ENCODE data around the gene ALG6.
"Not testable (repeated sequence)": the region's sequence is repeated elsewhere in the genome, so short reads cannot be mapped to it uniquely, and the experiment has no call there.

Gene ALG6

DNA sequence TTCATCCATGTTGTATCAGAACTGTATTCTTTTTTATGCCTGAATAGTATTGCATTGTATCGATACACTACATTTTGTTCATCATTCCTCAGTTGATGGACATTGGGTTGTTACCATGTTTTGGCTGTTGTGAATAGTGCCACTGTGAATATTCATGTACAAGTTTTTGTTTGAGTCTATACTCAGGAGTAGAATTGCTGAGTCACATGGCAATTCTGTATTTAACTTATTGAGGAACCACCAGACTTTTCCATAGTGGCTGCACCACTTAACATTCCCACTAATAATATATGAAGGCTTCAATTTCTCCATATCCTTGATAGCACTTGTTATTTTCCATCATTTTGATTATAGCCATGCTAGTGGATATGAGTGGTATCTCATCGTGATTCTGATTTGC, 56.2 kb downstream of the ALG6 start:
- ATAC-seq = no peak
- no peaks in the 10 kb centered on the region for H3K9me3 Mint-ChIP-seq
- peaks cover 44% of the 10 kb centered on the region for H3K36me3 Mint-ChIP-seq
- H3K27me3 Mint-ChIP-seq = no peaks in the 10 kb centered on the region
- no peak overlapping the region for H3K4me3 Mint-ChIP-seq
- H3K4me1 Mint-ChIP-seq = no peaks in the 10 kb centered on the region
- no peak overlapping the region for H3K27ac Mint-ChIP-seq

DNA sequence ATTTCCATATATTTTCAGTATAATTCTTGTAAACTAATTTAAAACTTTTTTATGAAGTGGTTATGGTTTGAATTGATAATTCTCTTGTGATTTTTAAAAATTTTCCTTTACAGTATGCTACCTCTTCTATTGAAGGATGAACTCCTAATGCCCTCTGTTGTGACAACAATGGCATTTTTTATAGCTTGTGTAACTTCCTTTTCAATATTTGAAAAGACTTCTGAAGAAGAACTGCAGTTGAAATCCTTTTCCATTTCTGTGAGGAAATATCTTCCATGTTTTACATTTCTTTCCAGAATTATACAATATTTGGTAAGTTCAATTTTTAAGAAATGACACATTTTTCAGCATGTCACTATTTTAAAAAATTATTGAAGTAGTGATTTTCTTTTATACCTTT, 61.4 kb downstream of the ALG6 start:
- H3K9me3 Mint-ChIP-seq = peaks cover 5% of the 10 kb centered on the region
- peaks cover 28% of the 10 kb centered on the region for H3K36me3 Mint-ChIP-seq
- H3K4me3 Mint-ChIP-seq = no peak overlapping the region
- no peaks in the 10 kb centered on the region for H3K27me3 Mint-ChIP-seq
- H3K27ac Mint-ChIP-seq = no peak overlapping the region
- no peak for ATAC-seq
- H3K4me1 Mint-ChIP-seq = no peaks in the 10 kb centered on the region

DNA sequence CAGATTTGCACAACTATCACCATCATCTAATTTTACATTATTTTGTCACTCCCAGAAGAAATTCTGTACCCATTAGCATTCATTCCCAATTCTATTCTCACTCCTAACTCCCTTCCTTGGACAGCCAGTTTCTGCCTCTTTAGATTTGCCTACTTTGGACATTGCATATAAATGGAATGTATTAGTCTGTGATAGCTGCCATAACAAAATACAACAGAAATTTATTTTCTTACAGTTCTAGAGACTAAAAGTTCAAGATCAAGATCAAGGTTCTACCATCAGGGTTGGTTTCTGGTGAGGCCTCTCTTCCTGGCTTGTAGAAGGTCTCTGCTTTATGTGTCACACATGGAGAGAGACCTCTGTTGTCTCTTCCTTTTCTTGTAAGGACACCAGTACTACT, 61.9 kb downstream of the ALG6 start:
- no peak overlapping the region for H3K4me3 Mint-ChIP-seq
- H3K27me3 Mint-ChIP-seq = no peaks in the 10 kb centered on the region
- no peak overlapping the region for H3K27ac Mint-ChIP-seq
- no peaks in the 10 kb centered on the region for H3K4me1 Mint-ChIP-seq
- H3K36me3 Mint-ChIP-seq = peaks cover 28% of the 10 kb centered on the region
- no peak for ATAC-seq
- peaks cover 5% of the 10 kb centered on the region for H3K9me3 Mint-ChIP-seq

DNA sequence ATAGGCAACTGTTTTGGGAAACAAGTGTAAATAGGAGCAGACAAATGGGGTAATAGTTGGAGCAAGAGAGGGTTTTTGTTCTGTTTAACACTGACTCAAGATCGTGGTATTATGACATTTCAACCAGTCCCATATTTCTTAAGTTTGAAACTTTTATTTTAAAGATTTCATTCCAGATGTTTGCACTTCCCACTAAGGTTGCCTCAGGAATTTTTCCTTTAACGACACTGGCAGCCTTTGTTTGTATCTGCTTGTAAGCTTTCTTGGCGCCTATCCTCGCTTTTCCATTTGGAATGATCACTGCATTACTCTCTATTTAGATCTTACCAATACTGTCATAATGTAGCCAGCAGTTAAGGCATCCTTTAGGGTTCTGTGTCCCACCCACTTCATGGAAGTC, 67.7 kb downstream of the ALG6 start:
- no peaks in the 10 kb centered on the region for H3K4me1 Mint-ChIP-seq
- no peaks in the 10 kb centered on the region for H3K9me3 Mint-ChIP-seq
- no peaks in the 10 kb centered on the region for H3K27me3 Mint-ChIP-seq
- no peak overlapping the region for H3K4me3 Mint-ChIP-seq
- no peak for ATAC-seq
- H3K36me3 Mint-ChIP-seq = peaks cover 12% of the 10 kb centered on the region
- H3K27ac Mint-ChIP-seq = no peak overlapping the region

DNA sequence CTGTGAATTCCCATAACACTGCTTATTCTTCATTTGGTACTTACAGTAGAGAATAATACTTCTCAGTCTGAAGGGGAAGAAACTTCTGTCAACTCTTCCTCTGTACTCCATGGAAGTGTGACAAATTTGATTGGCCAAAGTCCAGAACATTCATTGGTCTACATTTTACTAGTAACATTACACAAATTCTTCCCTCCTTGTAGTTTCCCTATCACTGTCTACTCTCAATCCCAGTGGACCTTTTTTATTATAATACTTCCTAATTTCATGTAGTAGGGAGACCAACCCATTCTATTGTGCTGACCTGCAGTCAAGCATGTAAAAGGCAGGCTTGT, 74.7 kb downstream of the ALG6 start:
- no peak overlapping the region for H3K27ac Mint-ChIP-seq
- H3K4me3 Mint-ChIP-seq = no peak overlapping the region
- H3K36me3 Mint-ChIP-seq = peaks cover under 1% of the 10 kb centered on the region
- no peak for ATAC-seq
- H3K9me3 Mint-ChIP-seq = no peaks in the 10 kb centered on the region
- no peaks in the 10 kb centered on the region for H3K27me3 Mint-ChIP-seq
- peaks cover 6% of the 10 kb centered on the region for H3K4me1 Mint-ChIP-seq

DNA sequence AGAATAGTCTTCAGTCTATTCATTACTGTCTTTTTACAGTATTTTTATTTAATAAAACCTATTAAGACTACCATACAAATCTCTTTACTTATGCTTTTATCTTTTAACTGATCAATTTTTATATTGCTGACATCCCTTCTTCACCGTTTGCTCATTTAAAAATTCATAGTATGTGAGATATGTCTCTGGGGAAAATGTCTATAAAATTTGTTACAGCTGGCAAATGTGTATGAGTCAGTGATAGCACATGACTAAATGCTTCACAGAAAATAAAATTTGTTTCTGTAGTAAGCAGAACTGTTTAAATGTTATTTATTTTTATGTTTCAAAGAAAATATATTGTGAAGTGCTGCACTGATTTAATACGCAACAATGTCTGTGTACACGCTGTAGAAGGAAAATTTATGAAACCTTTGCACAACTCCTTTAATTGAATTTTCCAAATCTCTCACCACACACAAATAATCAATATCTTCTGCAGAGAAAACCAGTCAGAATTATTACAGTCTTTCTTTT, 81.4 kb downstream of the ALG6 start:
- Mint-ChIP-seq H3K36me3 (peaks cover 12% of the 10 kb centered on the region), H3K27ac (no peak overlapping the region), H3K9me3 (no peaks in the 10 kb centered on the region), H3K4me3 (no peak overlapping the region), H3K4me1 (no peaks in the 10 kb centered on the region), H3K27me3 (no peaks in the 10 kb centered on the region)
- no peak for ATAC-seq

DNA sequence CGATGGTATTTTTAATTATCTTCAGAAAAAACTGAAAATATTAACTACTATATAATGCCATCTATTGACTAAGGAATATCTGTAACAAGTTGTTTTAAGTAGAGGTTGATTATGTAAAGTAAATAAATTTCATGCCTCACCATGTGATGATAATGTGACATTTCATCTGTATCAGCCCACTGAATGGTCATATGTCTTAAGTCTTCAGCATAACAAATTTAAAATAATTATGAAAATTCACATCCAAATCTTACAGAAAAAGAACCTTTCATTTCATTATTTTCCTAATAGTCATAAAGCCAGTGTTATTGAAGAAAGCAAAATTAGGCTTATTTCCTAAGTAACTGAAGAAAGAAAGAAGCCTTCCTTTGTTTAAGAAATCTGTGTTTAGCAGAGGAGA, 83.0 kb downstream of the ALG6 start:
- Mint-ChIP-seq H3K36me3 (peaks cover 12% of the 10 kb centered on the region), H3K27me3 (no peaks in the 10 kb centered on the region), H3K4me1 (no peaks in the 10 kb centered on the region), H3K27ac (no peak overlapping the region), H3K9me3 (no peaks in the 10 kb centered on the region), H3K4me3 (no peak overlapping the region)
- no peak for ATAC-seq

DNA sequence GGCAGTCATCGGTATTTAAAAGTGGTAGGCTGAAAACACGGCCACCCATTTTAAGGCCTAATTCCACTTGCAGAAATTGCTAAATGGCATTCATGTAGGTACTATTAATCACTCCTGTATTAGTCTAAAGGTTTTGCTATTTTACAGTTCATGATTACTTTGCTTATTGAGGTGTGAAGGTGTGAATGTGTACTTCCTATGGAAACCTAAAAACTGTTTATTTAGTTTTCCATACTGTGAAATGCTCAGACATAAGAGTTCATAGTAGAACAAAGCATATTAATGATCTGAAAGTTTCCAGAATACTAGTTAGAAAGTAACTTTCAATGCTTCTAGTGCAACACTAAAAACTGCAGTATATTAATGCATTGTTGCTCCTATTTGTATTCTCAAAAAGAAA, 85.8 kb downstream of the ALG6 start:
- H3K9me3 Mint-ChIP-seq = no peaks in the 10 kb centered on the region
- no peak overlapping the region for H3K27ac Mint-ChIP-seq
- ATAC-seq = no peak
- H3K4me1 Mint-ChIP-seq = no peaks in the 10 kb centered on the region
- H3K4me3 Mint-ChIP-seq = no peak overlapping the region
- peaks cover 17% of the 10 kb centered on the region for H3K36me3 Mint-ChIP-seq
- H3K27me3 Mint-ChIP-seq = no peaks in the 10 kb centered on the region

DNA sequence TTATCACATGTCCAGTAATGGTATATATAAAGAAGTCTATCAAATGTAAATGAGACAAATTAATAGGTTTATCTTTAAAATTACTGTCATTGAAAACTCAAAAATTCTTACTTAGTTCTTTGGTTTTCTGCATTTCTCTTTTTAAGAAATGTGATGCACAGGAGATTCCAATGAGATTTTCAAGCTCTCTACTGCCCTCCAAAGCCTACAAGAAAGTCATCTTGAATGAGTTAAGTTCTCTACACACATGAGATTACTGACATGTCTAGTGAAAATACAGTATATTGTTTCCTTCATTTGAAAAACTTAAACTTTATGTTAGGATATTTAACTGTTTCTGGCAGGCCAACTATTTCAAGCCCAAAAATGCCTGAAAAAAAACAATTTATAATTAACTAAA, 86.8 kb downstream of the ALG6 start:
- Mint-ChIP-seq H3K4me3 (no peak overlapping the region), H3K9me3 (no peaks in the 10 kb centered on the region), H3K4me1 (no peaks in the 10 kb centered on the region), H3K27me3 (no peaks in the 10 kb centered on the region), H3K36me3 (peaks cover 19% of the 10 kb centered on the region), H3K27ac (no peak overlapping the region)
- ATAC-seq = no peak

DNA sequence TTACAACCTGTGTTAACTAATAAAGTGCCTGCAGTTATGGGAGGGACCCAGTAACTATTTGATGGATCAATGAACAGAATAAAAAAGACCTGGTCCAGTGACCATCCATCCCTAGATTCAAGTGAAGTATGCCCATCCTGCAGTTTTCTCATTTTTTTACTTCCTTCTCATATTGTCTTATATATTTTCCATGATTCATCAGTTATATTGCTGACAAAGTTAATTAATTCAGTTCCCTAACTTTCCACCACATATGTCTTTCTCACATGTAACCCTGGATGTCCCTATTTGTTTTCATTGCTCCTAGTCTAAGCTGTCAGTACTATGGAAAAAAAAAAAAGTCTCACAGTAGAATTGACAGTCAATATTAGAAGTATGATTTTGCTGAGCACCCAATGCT, 91.3 kb downstream of the ALG6 start:
- peaks cover 35% of the 10 kb centered on the region for H3K36me3 Mint-ChIP-seq
- peaks cover 5% of the 10 kb centered on the region for H3K9me3 Mint-ChIP-seq
- H3K4me1 Mint-ChIP-seq = no peaks in the 10 kb centered on the region
- no peak overlapping the region for H3K27ac Mint-ChIP-seq
- H3K4me3 Mint-ChIP-seq = no peak overlapping the region
- no peaks in the 10 kb centered on the region for H3K27me3 Mint-ChIP-seq
- no peak for ATAC-seq

DNA sequence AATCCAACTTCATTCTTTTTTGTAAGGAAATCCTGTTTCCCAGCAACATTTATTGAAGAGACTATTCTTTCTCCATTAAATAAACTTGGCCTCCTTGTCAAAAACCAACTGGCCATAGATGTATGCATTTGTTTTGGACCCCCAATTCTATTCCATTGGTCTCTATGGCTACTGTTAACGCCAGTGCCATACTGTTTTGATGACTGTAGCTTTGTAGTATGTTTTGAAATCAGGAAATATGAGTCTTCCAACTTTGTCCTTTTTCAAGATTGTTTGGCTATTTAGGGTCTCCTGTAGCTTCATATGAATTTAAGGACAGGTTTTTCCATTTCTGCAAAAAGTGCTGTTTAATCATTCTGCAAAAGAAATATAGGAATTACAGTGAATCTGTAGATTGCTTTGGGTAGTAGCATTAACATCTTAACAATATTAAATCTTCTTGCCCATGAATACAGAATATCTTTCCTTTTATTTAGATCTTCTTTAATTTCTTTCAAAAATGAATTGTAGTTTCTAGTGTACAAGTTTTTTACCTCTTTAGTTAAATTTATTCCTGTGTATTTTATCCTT, 94.3 kb downstream of the ALG6 start:
- peaks cover 5% of the 10 kb centered on the region for H3K9me3 Mint-ChIP-seq

DNA sequence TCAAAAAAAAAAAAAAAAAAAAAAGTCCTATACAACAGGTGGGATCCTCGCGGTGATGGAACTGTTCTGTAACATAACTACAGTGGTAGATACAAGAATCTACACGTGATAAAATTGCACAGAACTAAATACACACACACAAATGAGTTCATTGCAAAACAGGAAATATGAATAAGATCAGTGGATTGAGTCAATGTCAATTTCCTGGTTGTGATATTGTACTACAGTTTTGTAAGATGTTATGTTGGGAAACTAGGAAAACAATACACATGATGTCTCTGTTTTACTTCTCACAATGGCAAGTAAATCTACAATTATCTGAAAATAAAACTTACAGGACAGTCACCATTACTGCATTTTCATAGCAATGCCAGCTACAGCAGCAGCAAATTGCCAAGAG, 95.8 kb downstream of the ALG6 start:
- no peak for ATAC-seq
- peaks cover 41% of the 10 kb centered on the region for H3K36me3 Mint-ChIP-seq

More for the DNA sequence above, 94.3 kb downstream of the ALG6 start:
- no peaks in the 10 kb centered on the region for H3K4me1 Mint-ChIP-seq
- no peak for ATAC-seq
- peaks cover 47% of the 10 kb centered on the region for H3K36me3 Mint-ChIP-seq
- H3K27ac Mint-ChIP-seq = no peak overlapping the region
- H3K27me3 Mint-ChIP-seq = no peaks in the 10 kb centered on the region
- H3K4me3 Mint-ChIP-seq = no peak overlapping the region

DNA sequence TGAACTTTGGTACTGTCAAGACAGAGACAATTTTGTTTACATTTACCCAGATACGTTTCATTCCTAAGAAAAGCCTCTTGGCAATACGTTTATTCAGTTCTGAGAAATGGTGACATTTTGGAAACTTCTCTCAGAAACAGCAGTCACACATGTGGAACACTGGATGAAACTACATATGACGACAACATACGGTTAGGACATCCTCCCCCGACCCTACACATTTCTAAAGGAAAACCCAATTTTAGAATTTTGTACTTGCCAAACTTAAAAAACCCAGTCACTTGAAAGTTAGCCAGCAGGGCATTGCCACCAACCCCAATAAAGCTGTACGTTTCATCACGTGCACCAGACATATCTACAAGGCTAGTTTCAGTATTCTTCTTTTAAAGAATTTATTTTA, 98.8 kb downstream of the ALG6 start:
- Mint-ChIP-seq H3K36me3 (peaks cover 49% of the 10 kb centered on the region), H3K4me3 (no peak overlapping the region), H3K27me3 (no peaks in the 10 kb centered on the region), H3K4me1 (no peaks in the 10 kb centered on the region), H3K27ac (no peak overlapping the region), H3K9me3 (peaks cover 8% of the 10 kb centered on the region)
- ATAC-seq = no peak

More for the DNA sequence above, 95.8 kb downstream of the ALG6 start:
- no peaks in the 10 kb centered on the region for H3K4me1 Mint-ChIP-seq
- no peak overlapping the region for H3K27ac Mint-ChIP-seq
- no peaks in the 10 kb centered on the region for H3K27me3 Mint-ChIP-seq
- no peak overlapping the region for H3K4me3 Mint-ChIP-seq
- H3K9me3 Mint-ChIP-seq = peaks cover 5% of the 10 kb centered on the region

DNA sequence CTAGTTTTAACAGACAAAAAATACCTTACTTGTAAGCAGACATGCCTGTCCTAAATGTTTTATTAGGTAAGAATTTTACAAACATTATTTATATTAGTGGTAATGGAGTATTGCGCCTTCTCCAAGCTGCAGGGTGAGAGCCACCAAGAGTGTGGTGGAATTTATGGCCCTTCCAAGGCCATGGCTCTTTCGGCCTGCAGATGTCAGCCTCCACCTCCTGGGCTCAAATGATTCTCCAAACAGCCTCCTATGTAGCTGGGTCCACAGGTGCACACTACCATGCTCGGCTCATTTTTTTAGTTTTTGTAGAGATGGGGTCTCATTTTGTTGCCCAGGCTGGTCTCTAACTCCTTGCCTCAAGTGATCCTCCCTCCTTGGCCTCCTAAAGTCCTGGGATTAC, 99.3 kb downstream of the ALG6 start:
- ATAC-seq = no peak
- Mint-ChIP-seq H3K36me3 (peaks cover 47% of the 10 kb centered on the region), H3K27ac (no peak overlapping the region), H3K9me3 (peaks cover 8% of the 10 kb centered on the region), H3K4me1 (no peaks in the 10 kb centered on the region), H3K4me3 (no peak overlapping the region), H3K27me3 (no peaks in the 10 kb centered on the region)

DNA sequence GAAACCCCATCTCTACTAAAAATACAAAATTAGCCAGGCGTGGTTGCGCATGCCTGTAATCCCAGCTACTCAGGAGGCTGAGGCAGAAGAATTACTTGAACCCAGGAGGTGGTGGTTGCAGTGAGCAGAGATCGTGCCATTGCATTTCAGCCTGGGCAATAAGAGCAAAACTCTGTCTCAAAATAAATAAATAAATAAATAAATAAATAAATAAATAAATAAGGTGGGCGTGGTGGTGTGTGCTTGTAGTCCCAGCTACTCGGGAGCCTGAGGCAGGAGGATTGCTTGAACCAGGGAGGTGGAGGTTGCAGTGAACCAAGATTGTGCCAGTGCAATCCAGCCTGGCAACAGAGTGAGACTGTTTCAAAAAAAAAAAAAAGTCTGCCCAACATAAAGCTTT, 101.3 kb downstream of the ALG6 start:
- peaks cover 44% of the 10 kb centered on the region for H3K36me3 Mint-ChIP-seq
- not testable (repeated sequence) for H3K27ac Mint-ChIP-seq, H3K27me3 Mint-ChIP-seq, H3K4me1 Mint-ChIP-seq, H3K9me3 Mint-ChIP-seq, ATAC-seq, H3K4me3 Mint-ChIP-seq

DNA sequence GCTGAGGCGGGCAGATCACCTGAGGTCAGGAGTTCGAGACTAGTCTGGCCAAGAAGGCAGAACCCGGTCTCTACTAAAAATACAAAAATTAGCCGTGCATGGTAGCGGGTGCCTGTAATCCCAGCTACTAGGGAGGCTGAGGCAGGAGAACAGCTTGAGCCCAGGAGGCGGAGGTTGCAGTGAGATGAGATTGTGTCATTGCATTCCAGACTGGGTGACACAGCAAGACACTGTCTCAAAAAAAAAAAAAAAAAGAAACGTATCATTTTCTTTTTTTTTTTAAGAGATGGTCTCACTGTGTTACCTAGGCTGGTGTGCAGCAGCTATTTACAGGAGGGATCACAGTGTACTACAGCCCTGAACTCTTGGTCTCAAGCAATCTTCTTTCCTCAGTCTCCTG, 108.3 kb downstream of the ALG6 start:
- peaks cover 38% of the 10 kb centered on the region for H3K36me3 Mint-ChIP-seq
- ATAC-seq = no peak
- H3K27me3 Mint-ChIP-seq = no peaks in the 10 kb centered on the region
- no peak overlapping the region for H3K27ac Mint-ChIP-seq
- no peaks in the 10 kb centered on the region for H3K9me3 Mint-ChIP-seq
- no peaks in the 10 kb centered on the region for H3K4me1 Mint-ChIP-seq
- H3K4me3 Mint-ChIP-seq = no peak overlapping the region

DNA sequence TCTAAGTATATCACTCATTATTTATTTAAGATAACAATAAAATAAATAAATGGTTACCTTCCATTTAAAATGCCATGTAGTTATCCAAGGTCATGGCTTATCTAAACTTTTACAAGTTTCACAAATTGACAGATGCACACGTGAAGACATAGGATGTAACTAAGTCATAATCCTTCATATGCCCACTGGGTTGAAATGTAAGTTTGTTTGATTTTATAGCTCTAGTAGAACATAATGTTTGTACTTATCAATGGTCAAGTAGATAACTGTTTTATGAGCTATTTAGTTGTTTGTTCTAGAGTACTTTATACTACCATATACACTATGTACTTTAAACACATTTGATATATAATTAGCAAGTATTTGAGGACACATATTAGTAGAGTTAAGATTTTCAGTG, 112.6 kb downstream of the ALG6 start:
- Mint-ChIP-seq H3K27ac (no peak overlapping the region), H3K4me3 (no peak overlapping the region), H3K36me3 (peaks cover 35% of the 10 kb centered on the region), H3K9me3 (no peaks in the 10 kb centered on the region), H3K4me1 (no peaks in the 10 kb centered on the region), H3K27me3 (no peaks in the 10 kb centered on the region)
- ATAC-seq = no peak

Measured in stimulated activated memory B cell treated with anti-CD40 and anti-IgM and Interleukin-4, amounts not matched to agents 10 μg/mL and 1 μg/mL and 100 μg/mL, for 72 hours (primary cell).